Transverse colon (tissue), 4 donors: ENCODE measurements around the gene U2AF2. TPM values are rescaled to one million over a fixed set of nuclear protein-coding genes. Genes with fewer than 3 reads are reported as not detected.

ENCODE experiments used
- DNase-seq: peaks from one replicate; pipeline ENCODE4 v3.0.0-alpha.2; 2019
- H3K27ac ChIP-seq, 4 donors: fragments of 200-600 bp; sonication (generic); 2 replicates each; pipeline ENCODE4 v1.5.1; 2016 to 2018; ENCODE audit warnings: inconsistent platforms in 4 of 4
- H3K27me3 ChIP-seq: fragments of 200-600 bp; sonication (generic); 2 replicates; pipeline ENCODE4 v1.5.1; 2017; ENCODE audit warnings: inconsistent platforms
- H3K36me3 ChIP-seq, 4 donors: fragments of 200-600 bp; sonication (generic); 2 replicates each; pipeline ENCODE4 v1.5.1; 2017 to 2019; ENCODE audit warnings: inconsistent platforms in 4 of 4
- H3K4me1 ChIP-seq, 4 donors: fragments of 200-600 bp; sonication (generic); 2 replicates each; pipeline ENCODE4 v1.5.1; 2017 to 2020; ENCODE audit warnings: inconsistent platforms in 4 of 4
- H3K4me3 ChIP-seq, 4 donors: fragments of 200-600 bp; sonication (generic); 1 replicate in 1 of 4; 2 replicates in 3 of 4; pipeline versions ENCODE4 v1.5.1 to v1.6.1; 2017 to 2019; ENCODE audit warnings: inconsistent platforms in 4 of 4
- H3K9me3 ChIP-seq, 2 donors: fragments of 200-600 bp; sonication (generic); 2 replicates each; pipeline ENCODE4 v1.5.1; 2017 to 2019; ENCODE audit warnings: inconsistent platforms in 2 of 2
- EP300 ChIP-seq: sonication (generic); formaldehyde crosslinking; IDR thresholded peaks from one replicate; pipeline ENCODE4 v1.6.1; 2017; ENCODE audit warnings: antibody characterized with exemption, low read depth
- POLR2A ChIP-seq: fragments of 450-650 bp; IDR thresholded peaks from one replicate; pipeline ENCODE4 v1.6.1; 2016; ENCODE audit warnings: antibody characterized with exemption, mild to moderate bottlenecking, moderate library complexity
- POLR2AphosphoS5 ChIP-seq, 3 donors: sonication (generic); formaldehyde crosslinking; IDR thresholded peaks; one replicate each; pipeline ENCODE4 v1.6.1; 2016; ENCODE audit warnings: antibody characterized with exemption in 3 of 3
- WGBS, 2 donors: methylation state at CpG; one replicate each; pipeline ENCODE4 v1.1.5; 2018; ENCODE audit warnings: low coverage in 1 of 2; 5-methylcytosine and 5-hydroxymethylcytosine counted together
- in situ Hi-C, 4 donors: fragments of 200-750 bp; cut with MboI; loops; one replicate each; pipeline versions ENCODE4 v1.15.0 to v1.15.1; 2017; ENCODE audit warnings: low sequenced_read_pairs in 3 of 4, low pct_ligation_motif_present in 1 of 4, low pct_unique_long_range_greater_than_20kb in 1 of 4
- intact Hi-C: fragments of 100-400 bp; cut with DNase I; formaldehyde crosslinking; loops from one replicate; pipeline ENCODE4 v1.15.1; 2023; ENCODE audit warnings: low total_unique reads
- total RNA-seq, 4 donors: library from RNA; depleted of rRNA; stranded (reverse); fragments of >200 nt; gene quantifications; one replicate each; pipeline ENCODE4 v1.1.0, GENCODE V29; 2016
- TF ChIP-seq, protein P1 (sequence below), 5 experiments: fragments of 200-600 bp in 3 of 5; fragments of 450-650 bp in 2 of 5; sonication (generic) in 3 of 5; IDR thresholded peaks; 1 replicate in 2 of 5; 2 replicates in 3 of 5; pipeline ENCODE4 v1.5.1; 2016 to 2017; ENCODE audit warnings: antibody characterized with exemption in 5 of 5, inconsistent platforms in 3 of 5, mild to moderate bottlenecking in 2 of 5, moderate library complexity in 1 of 5

Gene U2AF2
- total RNA-seq, 4 donors from 2014 or later: 112 to 185 (median 130) TPM

DNA sequence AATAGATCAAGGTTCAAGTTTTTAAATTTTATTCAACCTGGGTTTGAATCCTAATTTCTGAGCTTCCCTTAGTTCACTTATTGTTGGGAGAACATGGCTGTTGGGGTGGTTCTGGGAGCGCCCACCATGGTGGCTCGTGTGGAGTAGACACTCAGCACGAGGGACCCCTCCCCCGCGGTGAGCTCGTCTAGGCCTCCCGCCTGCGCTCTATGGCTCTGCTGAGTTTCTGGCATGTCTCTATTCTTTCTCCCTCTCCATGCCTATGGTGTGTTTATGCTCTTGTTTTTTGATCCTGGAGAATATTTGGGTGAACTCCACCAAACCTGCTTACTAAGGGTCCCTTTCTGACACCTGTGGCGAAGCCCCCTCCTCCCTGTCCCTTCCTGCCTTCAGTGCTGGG, 18.6 kb downstream of the U2AF2 start:
- intact Hi-C loops (no loop called here), in situ Hi-C loops (no loop called here)
- Histone ChIP-seq H3K27me3 (no peaks in the 10 kb centered on the region), H3K4me3 (no peak overlapping the region), H3K36me3 (peaks cover 0 to 27% (median 11%) of the 10 kb centered on the region in 4 donors), H3K27ac (peak overlapping the region in 1 of 4 donors; percentile 95), H3K9me3 (no peaks in the 10 kb centered on the region), H3K4me1 (peaks cover 22 to 40% (median 30%) of the 10 kb centered on the region in 4 donors)
- WGBS, 2 donors: 81 to 83% methylated on average over 2 to 9 of the region's 9 CpGs
- no peak for TF ChIP-seq EP300
- TF ChIP-seq POLR2A: no peak
- TF ChIP-seq POLR2AphosphoS5 (IDR thresholded peaks at IDR 0.05): no peak
- TF ChIP-seq, protein P1, sequence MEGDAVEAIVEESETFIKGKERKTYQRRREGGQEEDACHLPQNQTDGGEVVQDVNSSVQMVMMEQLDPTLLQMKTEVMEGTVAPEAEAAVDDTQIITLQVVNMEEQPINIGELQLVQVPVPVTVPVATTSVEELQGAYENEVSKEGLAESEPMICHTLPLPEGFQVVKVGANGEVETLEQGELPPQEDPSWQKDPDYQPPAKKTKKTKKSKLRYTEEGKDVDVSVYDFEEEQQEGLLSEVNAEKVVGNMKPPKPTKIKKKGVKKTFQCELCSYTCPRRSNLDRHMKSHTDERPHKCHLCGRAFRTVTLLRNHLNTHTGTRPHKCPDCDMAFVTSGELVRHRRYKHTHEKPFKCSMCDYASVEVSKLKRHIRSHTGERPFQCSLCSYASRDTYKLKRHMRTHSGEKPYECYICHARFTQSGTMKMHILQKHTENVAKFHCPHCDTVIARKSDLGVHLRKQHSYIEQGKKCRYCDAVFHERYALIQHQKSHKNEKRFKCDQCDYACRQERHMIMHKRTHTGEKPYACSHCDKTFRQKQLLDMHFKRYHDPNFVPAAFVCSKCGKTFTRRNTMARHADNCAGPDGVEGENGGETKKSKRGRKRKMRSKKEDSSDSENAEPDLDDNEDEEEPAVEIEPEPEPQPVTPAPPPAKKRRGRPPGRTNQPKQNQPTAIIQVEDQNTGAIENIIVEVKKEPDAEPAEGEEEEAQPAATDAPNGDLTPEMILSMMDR (IDR thresholded peaks at IDR 0.05): no peak
- DNase-seq: no peak

DNA sequence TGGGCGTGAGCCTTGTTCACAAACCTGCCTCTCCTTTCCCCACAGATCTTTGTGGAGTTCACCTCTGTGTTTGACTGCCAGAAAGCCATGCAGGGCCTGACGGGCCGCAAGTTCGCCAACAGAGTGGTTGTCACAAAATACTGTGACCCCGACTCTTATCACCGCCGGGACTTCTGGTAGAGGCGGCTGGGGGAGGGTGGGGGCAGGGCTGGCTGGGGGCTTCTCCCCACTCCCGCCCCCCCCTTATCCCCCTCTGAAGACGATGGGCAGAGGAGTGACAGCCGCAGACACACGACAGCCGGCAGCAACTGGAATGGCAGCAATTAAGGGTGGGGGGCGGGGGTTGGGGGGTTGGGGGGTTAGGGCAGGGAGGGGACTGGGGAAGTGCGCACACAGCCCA, 19.1 kb downstream of the U2AF2 start:
- Histone ChIP-seq H3K36me3 (peaks cover 0 to 27% (median 10%) of the 10 kb centered on the region in 4 donors), H3K4me3 (no peak overlapping the region), H3K4me1 (peaks cover 22 to 43% (median 32%) of the 10 kb centered on the region in 4 donors), H3K9me3 (no peaks in the 10 kb centered on the region), H3K27me3 (no peaks in the 10 kb centered on the region), H3K27ac (peak overlapping the region in 3 of 4 donors; percentile 95 to 99 (median 95))
- DNase-seq: no peak
- in situ Hi-C loops (no loop called here), intact Hi-C loops (no loop called here)
- TF ChIP-seq POLR2A (no peak), EP300 (no peak)
- WGBS, 2 donors: 71% methylated on average over 15 of the region's 15 CpGs; no CpG with 5 or more reads in 1 of the 2 donors

DNA sequence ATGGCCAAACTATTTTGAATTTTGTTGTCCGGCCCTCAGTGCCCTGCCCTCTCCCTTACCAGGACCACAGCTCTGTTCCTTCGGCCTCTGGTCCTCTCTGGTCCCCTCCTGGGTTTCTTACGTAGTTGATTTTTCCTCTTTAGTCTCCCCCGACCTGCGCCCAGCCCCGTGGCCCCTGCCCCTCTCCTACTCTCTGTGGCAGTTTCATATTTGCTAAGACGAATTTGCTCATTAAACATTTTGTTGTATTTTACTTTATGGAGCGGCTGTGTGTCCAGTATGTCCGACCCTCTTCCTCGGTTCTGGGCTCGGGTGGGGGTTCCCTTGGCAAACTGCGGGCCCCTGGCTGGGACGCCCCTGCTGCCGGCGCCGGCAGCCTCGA, 19.6 kb downstream of the U2AF2 start:
- in situ Hi-C loops: no loop called here
- Histone ChIP-seq H3K36me3 (peaks cover 0 to 27% (median 11%) of the 10 kb centered on the region in 4 donors), H3K9me3 (no peaks in the 10 kb centered on the region), H3K27me3 (no peaks in the 10 kb centered on the region), H3K27ac (peak overlapping the region; percentile 92 to 99 (median 95)), H3K4me3 (peak overlapping the region; percentile 46 to 100 (median 82)), H3K4me1 (peaks cover 22 to 49% (median 34%) of the 10 kb centered on the region in 4 donors)
- DNase-seq: no peak
- intact Hi-C loops: no loop called here
- 20 to 40% methylated on average over 1 to 17 of the region's 17 CpGs for WGBS, 2 donors
- TF ChIP-seq, protein P1 (IDR thresholded peaks at IDR 0.05): no peak
- TF ChIP-seq POLR2AphosphoS5 (IDR thresholded peaks at IDR 0.05) (no peak), POLR2A (no peak), EP300 (no peak)

DNA sequence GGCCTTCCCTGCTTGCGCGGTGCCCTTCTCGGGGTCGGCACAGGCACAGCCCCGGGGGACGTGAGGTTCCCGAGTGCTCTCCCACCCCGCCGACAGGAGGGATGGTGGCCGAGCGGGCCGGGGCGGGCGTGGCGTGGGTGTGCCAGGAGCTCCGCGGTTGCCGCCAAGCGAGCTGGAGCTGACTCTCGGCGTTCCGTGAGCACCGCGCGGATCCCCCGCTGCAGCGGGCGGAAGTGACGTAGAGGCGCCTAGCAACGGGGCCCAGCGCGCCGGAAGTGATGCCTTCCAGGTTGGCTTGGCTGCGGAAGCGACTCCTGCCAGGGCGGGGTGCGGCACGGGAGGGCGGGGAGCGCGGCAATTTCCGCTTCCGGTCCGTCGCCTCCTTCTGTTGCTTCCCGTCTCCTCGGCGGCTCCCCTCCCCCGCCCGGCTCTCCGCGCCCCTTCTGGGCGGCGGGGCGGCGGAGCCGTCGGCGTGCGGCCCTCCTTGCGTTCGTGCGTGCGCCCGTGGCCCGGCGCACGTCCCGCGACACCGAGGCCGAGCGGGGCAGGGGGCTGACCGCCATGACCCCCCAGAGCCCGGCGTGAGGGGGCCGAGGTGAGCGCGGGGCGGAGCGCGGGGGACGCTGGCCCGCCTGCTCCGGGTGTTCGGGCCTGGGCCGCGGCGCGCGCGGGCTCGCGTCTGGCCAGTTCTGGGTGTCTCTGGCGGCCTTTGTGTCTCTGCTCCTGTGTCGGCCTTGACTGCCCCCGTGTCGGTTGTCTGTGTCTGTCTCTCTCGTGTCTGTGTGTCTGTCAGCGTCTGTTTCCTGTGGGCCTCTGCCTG, 20.2 kb downstream of the U2AF2 start, which contains the start of gene EPN1:
EPN1 (plus strand) TSS at position 386 of the 820 bp plus-strand sequence. CDS start 3,402 bp downstream, outside the sequence.
- no peaks in the 10 kb centered on the region for H3K9me3 ChIP-seq
- H3K36me3 ChIP-seq: peaks cover 0 to 21% (median 9%) of the 10 kb centered on the region in 4 donors
- peak; percentile 98 for DNase-seq
- H3K27me3 ChIP-seq: no peaks in the 10 kb centered on the region
- peak within 1 kb of the TSS; percentile 92 to 99 (median 95) for H3K27ac ChIP-seq
- WGBS, 2 donors: 1% methylated on average over 56 of the region's 101 CpGs; no CpG with 5 or more reads in 1 of the 2 donors
- TF ChIP-seq EP300: no peak
- peak; percentile 54 to 86 (median 81) for TF ChIP-seq POLR2AphosphoS5 (IDR thresholded peaks at IDR 0.05)
- TF ChIP-seq, protein P1 (IDR thresholded peaks at IDR 0.05): no peak
- peak; percentile 51 for TF ChIP-seq POLR2A
- intact Hi-C loops: no loop called here
- in situ Hi-C loops: no loop called here
- H3K4me1 ChIP-seq: peaks cover 22 to 55% (median 35%) of the 10 kb centered on the region in 4 donors
- peak within 1 kb of the TSS; percentile 65 to 100 (median 86) for H3K4me3 ChIP-seq
